Hepatocyte (in vitro differentiated cells): Measurements from ENCODE around the gene PLEKHJ1.

ENCODE experiments used
- CTCF ChIP-seq: fragments of 200-600 bp; sonication (generic); IDR thresholded peaks from 2 replicates; pipeline ENCODE4 v1.5.1; 2016; ENCODE audit warnings: antibody characterized with exemption, mild to moderate bottlenecking; ENCODE audit not compliant: poor library complexity
- EZH2 ChIP-seq: fragments of 200-600 bp; sonication (generic); IDR thresholded peaks from 2 replicates; pipeline ENCODE4 v1.6.1; 2016; ENCODE audit warnings: antibody characterized with exemption, mild to moderate bottlenecking, borderline replicate concordance
- EZH2phosphoT487 ChIP-seq: fragments of 200-600 bp; sonication (generic); IDR thresholded peaks from one replicate; pipeline ENCODE4 v1.6.1; 2018; ENCODE audit warnings: antibody characterized with exemption, mild to moderate bottlenecking, low read depth, moderate library complexity; ENCODE audit not compliant: unreplicated experiment, severe bottlenecking

DNA sequence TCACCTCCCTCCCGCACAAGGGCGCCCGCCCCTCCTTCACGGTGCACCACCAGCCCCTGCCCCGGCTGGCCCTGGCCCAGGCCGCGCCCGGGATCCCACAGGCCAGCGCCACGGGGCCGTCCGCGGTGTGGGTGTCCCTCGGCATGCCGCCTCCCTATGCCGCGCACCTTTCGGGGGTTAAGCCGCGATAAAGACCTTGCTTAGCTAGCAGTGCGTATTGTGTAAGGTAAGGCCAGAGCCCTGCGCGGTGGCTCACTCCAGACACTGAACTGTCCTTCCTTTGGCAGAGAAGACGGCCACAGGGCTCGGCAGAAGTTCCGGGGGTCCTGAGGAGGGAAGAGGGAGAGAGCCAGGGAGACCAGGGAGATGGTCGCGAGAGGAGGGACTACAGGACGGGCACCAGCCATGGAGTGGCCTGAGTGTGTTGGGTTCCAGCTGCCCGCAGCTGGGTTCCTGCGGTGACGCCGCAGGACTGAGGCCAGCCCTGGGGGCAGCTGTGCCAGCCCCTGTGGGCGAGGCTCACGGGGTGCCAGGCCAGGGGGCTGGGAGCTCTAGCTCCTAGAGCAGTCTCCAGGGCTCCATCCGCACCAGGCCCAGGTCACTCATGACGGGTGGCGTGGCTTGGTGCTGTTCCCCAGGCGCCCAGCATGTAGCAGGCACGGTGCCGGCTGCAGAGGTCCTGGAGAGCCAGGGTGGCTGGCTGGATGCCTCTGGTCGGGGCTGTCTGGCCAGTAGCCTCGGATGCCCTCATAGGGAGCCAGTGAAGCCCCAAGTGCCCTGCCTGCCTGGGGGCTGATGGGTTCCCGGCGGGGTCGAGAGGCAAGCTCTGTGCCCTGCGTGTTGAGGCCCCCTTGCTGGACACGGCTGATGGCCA, 7.7 kb downstream of the PLEKHJ1 start:
- TF ChIP-seq CTCF, result no peak
- no peak for TF ChIP-seq EZH2
- no peak for TF ChIP-seq EZH2phosphoT487
